HG03103 (cell line): ENCODE measurements around the gene ZNF134.
A peak's percentile ranks its signal among the peaks of the same experiment; 100 is the strongest.

Experiments used
- ATAC-seq: cut with Tn5 transposase; IDR thresholded peaks from one replicate; pipeline ENCODE4 v1.9.1; 2021; ENCODE audit warnings: low read depth; ENCODE audit not compliant: unreplicated experiment

ZNF134 gene

GRCh38 chr19:57613941-57614743, at the start of gene ZNF134:
Gene ZNF134, plus strand, starts transcription at chr19:57614242. Its CDS starts 5,227 bp downstream, at chr19:57619469.
- peak; percentile 92 for ATAC-seq

GRCh38 chr19:57566396-57567265, 47.4 kb upstream of the ZNF134 start:
- ATAC-seq: no peak

- ATAC-seq: no peak
Measured at GRCh38 chr19:57570707-57571106, 43.3 kb upstream of the ZNF134 start.

GRCh38 chr19:57572415-57572947, 41.6 kb upstream of the ZNF134 start:
- no peak for ATAC-seq

GRCh38 chr19:57576661-57577060, 37.4 kb upstream of the ZNF134 start:
- no peak for ATAC-seq

GRCh38 chr19:57578487-57579205, 35.4 kb upstream of the ZNF134 start, which contains the start of gene ZNF416:
Gene ZNF416, minus strand, starts transcription at chr19:57578911. Its CDS starts 207 bp downstream, at chr19:57578704.
- ATAC-seq: peak; percentile 89

- ATAC-seq: no peak
Measured at GRCh38 chr19:57583104-57583520, 30.9 kb upstream of the ZNF134 start.

GRCh38 chr19:57583521-57584416, 30.3 kb upstream of the ZNF134 start, which contains the start of gene ZIK1:
Gene ZIK1, plus strand, starts transcription at chr19:57584145. Its CDS starts 212 bp downstream, at chr19:57584357.
- ATAC-seq: peak; percentile 85

GRCh38 chr19:57587529-57587928, 26.5 kb upstream of the ZNF134 start:
- ATAC-seq: no peak

- peak; percentile 8 for ATAC-seq
Measured at GRCh38 chr19:57599377-57599760, 14.7 kb upstream of the ZNF134 start.

GRCh38 chr19:57599761-57600383, 14.2 kb upstream of the ZNF134 start, which contains the start of gene ZNF530:
Gene ZNF530, plus strand, starts transcription at chr19:57599885. Its CDS starts 4,461 bp downstream, at chr19:57604346.
- ATAC-seq: peak; percentile 93

GRCh38 chr19:57606931-57607330, 7.1 kb upstream of the ZNF134 start:
- ATAC-seq: no peak

- no peak for ATAC-seq
Measured at GRCh38 chr19:57611113-57611512, 2.9 kb upstream of the ZNF134 start.

- no peak for ATAC-seq
Measured at GRCh38 chr19:57615346-57615745, 1.3 kb downstream of the ZNF134 start.

- no peak for ATAC-seq
Measured at GRCh38 chr19:57620673-57621348, 6.8 kb downstream of the ZNF134 start.

- no peak for ATAC-seq
Measured at GRCh38 chr19:57623091-57623490, 9.0 kb downstream of the ZNF134 start.

GRCh38 chr19:57632987-57633831, 19.2 kb downstream of the ZNF134 start, which contains the start of gene ZNF211:
Gene ZNF211, plus strand, starts transcription at chr19:57633168. Its CDS starts 179 bp downstream, at chr19:57633347.
- ATAC-seq: peak; percentile 97
